H1 (cell line): ENCODE measurements around the gene PIP5K1C.

Experiments
- BRCA1 ChIP-seq: IDR thresholded peaks from 2 replicates; pipeline ENCODE4 v1.6.1; 2012; ENCODE audit warnings: low read depth, low read length, improper control_type of control experiment
- JUN ChIP-seq: IDR thresholded peaks from 2 replicates; pipeline ENCODE4 v1.6.1; 2011; ENCODE audit warnings: low read depth, mild to moderate bottlenecking, improper control_type of control experiment, low read length
- NRF1 ChIP-seq: IDR thresholded peaks from 2 replicates; pipeline ENCODE4 v1.6.1; 2011; ENCODE audit warnings: mild to moderate bottlenecking, low read depth, low read length, improper control_type of control experiment
- POLR2A ChIP-seq, 2 experiments: IDR thresholded peaks; 1 replicate in 1 of 2; 2 replicates in 1 of 2; pipeline ENCODE4 v1.6.1; 2011; ENCODE audit warnings: low read depth in 2 of 2, low read length in 2 of 2, mild to moderate bottlenecking in 2 of 2; ENCODE audit errors: control extremely low read depth in 1 of 2
- RFX5 ChIP-seq: IDR thresholded peaks from 2 replicates; pipeline ENCODE4 v1.6.1; 2011; ENCODE audit warnings: low read depth, low read length, improper control_type of control experiment, borderline replicate concordance
- RNF2 ChIP-seq: fragments of 200-900, 300-1000 bp; sonication (generic); IDR thresholded peaks from 2 replicates; pipeline ENCODE4 v1.7.1; 2016; ENCODE audit warnings: borderline replicate concordance, low read depth, mild to moderate bottlenecking, antibody characterized with exemption, low read length; ENCODE audit not compliant: poor library complexity, severe bottlenecking; ENCODE audit errors: missing control alignments
- SP2 ChIP-seq: IDR thresholded peaks from 2 replicates; pipeline ENCODE4 v1.6.1; 2012; ENCODE audit warnings: mild to moderate bottlenecking, low read length, inconsistent platforms
- TAF1 ChIP-seq: IDR thresholded peaks from 2 replicates; pipeline ENCODE4 v1.6.1; 2011; ENCODE audit warnings: mild to moderate bottlenecking, low read depth, low read length
- TF ChIP-seq, protein P1 (sequence below), 3 experiments: IDR thresholded peaks; 1 replicate in 2 of 3; 2 replicates in 1 of 3; pipeline versions ENCODE4 v1.5.1 to v1.6.1; 2011; ENCODE audit warnings: low read length in 3 of 3, mild to moderate bottlenecking in 3 of 3, inconsistent platforms in 2 of 3, low read depth in 1 of 3, moderate library complexity in 1 of 3; ENCODE audit not compliant: insufficient read depth in 1 of 3; ENCODE audit errors: control extremely low read depth in 1 of 3

DNA sequence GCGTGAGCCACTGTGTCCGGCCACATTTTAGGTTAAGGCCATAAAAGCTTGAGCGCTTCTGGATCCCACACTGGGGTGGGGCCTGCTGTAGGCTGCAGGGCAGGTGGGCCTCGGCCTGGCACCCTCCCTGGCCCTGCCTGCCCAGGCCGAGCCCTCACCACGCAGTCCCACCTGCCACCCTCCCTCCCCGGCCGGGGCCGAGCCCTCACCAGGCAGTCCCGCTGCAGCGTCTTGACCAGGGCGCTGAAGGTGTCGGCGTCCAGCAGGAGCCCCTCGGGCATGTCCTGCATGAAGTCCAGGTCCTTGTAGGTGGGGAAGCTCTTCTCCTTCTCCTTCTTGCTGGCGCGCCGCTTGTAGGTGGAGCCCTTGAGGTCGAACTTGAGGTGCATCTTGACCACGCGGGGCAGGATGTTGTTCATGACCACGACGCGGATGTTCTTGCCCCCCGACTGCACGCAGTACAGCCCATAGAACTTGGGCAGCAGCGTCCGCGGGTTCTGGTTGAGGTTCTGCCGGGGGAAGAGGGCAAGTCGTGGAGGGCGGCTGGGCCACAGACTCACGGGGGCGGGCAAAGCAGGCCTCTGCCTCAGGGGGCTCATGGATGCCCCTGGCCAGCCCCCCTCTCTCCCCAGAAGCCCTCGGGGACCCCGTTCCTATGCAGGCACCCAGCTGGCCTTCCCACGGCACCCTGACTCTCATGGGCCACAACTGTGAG, 47.0 kb downstream of the PIP5K1C start:
- TF ChIP-seq RFX5 (no peak), TAF1 (no peak), NRF1 (no peak), SP2 (no peak), POLR2A (IDR thresholded peaks at IDR 0.05; ENCODE audit: control extremely low read depth in 1 of 2, low read depth in 2 of 2, low read length in 2 of 2) (no peak), JUN (no peak), RNF2 (no peak), BRCA1 (no peak)
- TF ChIP-seq, protein P1, sequence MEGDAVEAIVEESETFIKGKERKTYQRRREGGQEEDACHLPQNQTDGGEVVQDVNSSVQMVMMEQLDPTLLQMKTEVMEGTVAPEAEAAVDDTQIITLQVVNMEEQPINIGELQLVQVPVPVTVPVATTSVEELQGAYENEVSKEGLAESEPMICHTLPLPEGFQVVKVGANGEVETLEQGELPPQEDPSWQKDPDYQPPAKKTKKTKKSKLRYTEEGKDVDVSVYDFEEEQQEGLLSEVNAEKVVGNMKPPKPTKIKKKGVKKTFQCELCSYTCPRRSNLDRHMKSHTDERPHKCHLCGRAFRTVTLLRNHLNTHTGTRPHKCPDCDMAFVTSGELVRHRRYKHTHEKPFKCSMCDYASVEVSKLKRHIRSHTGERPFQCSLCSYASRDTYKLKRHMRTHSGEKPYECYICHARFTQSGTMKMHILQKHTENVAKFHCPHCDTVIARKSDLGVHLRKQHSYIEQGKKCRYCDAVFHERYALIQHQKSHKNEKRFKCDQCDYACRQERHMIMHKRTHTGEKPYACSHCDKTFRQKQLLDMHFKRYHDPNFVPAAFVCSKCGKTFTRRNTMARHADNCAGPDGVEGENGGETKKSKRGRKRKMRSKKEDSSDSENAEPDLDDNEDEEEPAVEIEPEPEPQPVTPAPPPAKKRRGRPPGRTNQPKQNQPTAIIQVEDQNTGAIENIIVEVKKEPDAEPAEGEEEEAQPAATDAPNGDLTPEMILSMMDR (IDR thresholded peaks at IDR 0.05; ENCODE audit: control extremely low read depth in 1 of 3, insufficient read depth in 1 of 3, low read depth in 1 of 3, low read length in 3 of 3): no peak
